HuH-7.5 (cell line): ENCODE measurements around the gene TSPAN15.
"Not testable (repeated sequence)": the region's sequence is repeated elsewhere in the genome, so short reads cannot be mapped to it uniquely, and the experiment has no call there.

Source experiments
- DNase-seq: peaks from one replicate; pipeline ENCODE4 v3.0.0; 2011; ENCODE audit warnings: low spot score

Gene TSPAN15

DNA sequence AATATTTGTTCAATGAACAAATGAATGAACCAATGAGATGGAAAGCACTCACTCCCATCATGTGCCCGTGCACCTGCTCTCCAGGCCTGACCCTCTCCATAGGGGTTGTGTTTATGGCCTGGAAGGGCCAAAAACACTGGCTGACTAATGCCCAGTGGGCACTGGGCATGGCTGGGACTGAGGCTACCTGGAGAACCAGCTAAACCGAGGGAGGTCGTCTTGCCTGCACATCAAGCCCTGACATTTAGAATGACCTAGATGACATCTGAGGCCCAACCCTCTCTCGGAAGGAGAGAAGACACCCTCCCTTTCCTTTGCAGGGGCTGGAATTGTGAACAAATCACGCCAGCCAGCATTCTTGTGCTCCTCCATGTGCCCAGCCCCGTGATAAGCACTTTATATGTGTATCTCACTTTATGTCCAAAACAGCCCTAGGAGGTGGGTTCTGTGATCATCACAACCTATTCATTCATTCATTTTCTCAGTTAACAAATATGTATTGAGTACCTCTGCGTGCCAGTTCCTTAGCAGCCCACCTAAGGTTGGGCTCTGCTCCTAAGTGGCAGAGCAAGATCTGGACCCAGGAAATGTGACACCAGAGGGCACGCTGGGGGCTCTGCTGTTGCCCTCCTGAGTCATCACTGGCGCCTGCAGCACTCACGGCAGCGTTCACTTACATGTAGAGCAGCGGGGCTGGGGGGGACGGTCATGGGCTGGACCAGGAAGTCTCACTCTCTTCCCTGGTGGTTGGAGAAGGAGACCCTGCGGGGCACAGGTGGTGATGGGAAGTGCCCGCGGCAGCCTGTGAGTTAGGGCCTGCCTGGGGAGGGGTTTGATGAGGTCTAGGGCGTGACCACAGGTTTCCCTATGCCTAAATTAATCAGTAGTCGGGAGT lies 52.0 kb downstream of the TSPAN15 start:
- no peak for DNase-seq

DNA sequence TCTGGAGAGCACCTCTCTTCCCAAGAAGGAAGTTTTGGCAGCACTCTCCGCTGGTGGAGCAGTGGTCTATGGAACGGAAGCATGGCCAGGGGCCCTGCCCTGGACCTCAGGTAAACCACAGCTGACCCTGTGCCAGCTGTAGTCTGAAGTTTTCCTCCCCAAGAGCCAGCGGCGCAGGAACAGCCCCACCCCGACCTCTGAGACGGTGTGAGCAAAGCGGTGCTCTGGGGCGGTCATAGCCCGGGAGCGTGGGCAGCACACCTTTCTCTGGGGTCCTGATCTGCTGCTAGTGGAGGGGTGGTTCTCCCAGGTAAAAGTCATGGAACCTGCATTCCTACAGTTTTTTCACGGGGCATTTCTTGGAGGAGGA lies 52.6 kb downstream of the TSPAN15 start:
- no peak for DNase-seq

- DNase-seq = no peak
These were observed 53.4 kb downstream of the TSPAN15 start for GRCh38 chr10:69504576-69505250.

DNA sequence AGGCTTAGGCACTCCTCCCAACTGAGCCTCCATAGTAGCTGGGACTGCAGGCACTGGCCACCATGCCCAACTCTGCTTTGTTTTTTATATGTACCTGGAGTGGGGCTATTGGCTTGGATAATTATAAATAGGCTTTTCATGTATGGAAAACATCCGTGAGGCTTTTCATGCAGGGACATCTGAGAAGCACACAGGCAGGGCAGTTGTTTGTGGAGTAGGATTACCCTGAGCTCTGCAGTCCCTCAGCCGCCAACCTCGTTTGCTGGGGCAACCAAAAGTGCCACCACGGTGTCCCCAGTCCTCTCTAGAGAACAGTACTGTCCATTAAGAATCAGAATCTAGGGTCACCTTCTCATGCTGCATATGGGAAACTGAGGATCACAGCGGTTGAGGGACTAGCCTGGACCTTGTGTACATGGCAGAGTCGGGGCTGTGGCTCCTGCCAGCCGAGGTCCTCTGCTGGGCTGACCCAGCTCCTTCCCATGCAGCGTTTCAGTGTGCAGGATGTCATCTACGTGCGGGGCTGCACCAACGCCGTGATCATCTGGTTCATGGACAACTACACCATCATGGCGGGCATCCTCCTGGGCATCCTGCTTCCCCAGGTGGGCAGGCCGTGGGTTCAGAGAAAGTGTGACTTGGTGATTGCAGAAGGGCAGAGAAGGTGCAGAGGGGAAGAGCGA lies 54.5 kb downstream of the TSPAN15 start:
- no peak for DNase-seq

GRCh38 chr10:69506487-69506833 lies 55.2 kb downstream of the TSPAN15 start:
- no peak for DNase-seq

- no peak for DNase-seq
These were observed 55.8 kb downstream of the TSPAN15 start for GRCh38 chr10:69506834-69507713.

GRCh38 chr10:69508738-69509340 lies 57.6 kb downstream of the TSPAN15 start:
- no peak for DNase-seq

DNA sequence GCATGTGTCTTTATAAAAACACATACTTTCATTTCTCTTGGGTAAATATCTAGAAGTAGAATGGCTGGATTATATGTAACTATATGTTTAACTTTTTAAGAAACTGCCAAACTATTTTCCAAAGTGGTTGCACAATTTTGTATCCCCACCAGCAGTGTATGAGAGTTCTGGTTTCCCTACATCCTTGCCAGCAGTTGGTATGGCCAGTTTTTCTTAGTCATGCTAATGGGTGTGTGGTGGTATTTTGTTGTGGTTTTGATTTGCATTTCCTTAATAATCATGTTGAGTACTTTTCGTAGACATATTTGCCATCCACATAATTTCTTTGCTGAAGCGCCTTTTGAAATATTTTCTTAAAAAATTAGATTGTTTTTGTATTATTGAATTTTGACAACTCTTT lies 61.6 kb downstream of the TSPAN15 start:
- DNase-seq = no peak

GRCh38 chr10:69513617-69514016 lies 62.4 kb downstream of the TSPAN15 start:
- no peak for DNase-seq

GRCh38 chr10:69515699-69516259 lies 64.5 kb downstream of the TSPAN15 start:
- peak; percentile 70 for DNase-seq

DNA sequence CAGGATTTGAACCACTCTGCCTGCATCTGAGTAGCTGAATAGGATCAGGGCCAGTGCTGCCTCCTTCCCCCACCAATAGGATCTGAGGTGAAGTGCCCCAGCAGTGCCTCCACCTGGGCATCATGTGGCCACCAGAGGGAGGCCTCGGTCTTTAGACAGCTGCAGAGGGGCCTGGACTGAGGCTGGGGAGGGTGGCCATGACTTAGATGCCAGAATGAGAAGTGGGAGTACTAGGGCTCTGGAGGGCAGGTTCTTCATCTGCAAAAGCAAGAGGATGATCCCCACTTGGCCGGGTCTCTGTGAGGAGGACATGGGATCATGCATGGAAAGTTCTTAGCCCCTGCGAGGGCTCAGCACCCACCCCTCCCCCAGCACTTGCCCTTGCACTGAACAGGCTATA lies 65.1 kb downstream of the TSPAN15 start:
- no peak for DNase-seq

DNA sequence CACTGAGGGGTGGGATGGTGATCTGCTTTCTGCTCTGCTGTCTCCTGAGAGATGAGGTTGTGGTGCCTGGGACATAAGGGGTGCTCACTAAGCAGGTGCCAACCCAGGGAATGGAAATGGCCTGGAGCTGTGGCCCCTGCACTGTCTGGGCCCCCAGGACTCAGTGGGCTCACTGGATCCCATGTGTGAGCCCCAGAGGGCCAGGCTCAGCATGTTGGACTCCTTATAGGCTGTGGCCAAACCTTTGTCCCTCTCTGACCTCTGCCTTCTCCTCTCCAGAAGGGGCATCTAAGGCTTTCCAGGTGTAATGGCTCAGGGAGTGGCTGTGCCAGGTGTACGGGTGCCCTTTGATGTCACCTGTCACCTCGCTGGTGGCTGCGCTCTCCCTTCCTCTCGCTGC lies 65.5 kb downstream of the TSPAN15 start:
- DNase-seq = no peak

DNA sequence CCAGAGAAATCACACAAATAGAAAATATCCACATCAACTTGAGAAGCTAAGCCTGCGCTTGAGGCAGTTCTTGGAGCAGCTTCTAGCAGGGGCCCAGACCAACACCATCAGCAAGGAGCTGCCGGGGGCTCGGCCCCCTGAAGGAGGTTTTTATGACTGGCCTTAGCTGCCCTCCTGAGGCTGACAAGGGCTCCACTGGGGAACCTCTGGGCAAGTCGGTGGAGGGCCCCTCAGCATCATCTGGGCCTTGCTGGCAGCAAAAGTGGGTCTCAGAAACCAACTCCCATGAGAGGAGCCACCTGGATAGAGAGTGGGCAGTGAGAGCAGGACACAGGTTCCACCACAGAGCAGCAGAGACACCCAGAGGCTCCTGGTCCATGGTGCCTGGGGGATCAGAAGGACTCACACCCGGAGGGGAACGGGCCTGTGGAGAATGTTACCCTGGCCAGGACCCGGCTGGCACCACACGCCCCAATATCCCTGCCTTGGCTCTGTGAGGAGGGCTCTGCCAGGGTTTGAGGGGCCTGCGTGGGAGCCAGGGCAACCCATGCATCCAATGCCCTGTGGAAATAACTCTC lies 66.1 kb downstream of the TSPAN15 start:
- DNase-seq = no peak

GRCh38 chr10:69527961-69528360 lies 76.7 kb downstream of the TSPAN15 start:
- DNase-seq = no peak

- no peak for DNase-seq
These were observed 82.4 kb downstream of the TSPAN15 start for GRCh38 chr10:69533658-69534057.

DNA sequence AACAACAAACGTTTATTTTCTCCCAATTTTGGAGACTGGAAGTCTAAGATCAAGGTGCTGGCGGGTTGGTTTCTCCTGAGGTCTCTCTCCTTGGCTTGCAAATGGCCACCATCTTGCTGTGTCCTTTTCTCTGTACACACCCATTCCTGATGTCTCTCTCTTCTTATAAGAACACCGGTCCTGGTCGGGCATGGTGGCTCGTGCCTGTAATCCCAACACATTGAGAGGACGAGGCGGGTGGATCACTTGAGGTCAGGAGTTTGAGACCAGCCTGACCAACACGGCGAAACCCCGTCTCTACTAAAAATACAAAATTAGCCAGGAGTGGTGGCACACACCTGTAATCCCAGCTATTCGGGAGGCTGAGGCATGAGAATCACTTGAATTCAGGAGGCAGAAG lies 85.3 kb downstream of the TSPAN15 start:
- not testable (repeated sequence) for DNase-seq

DNA sequence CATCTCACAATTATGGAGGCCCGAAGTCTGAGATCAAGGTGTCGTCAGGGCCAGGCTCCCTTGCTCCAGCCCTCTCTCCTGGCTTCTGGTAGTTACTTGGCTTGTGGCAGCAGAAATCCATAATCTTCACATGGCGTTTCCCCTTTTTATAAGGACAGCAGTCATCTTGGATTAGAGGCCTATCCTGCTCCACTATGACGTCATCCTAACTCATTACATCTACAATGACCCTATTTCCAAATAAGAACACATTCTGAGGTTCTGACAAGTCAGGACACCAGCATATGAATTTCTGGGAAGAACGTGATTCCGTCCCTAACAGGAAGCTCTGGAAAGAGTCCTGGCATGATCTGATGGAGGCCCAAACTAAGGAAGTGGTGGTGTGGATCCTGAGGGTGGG lies 86.2 kb downstream of the TSPAN15 start:
- DNase-seq = no peak

DNA sequence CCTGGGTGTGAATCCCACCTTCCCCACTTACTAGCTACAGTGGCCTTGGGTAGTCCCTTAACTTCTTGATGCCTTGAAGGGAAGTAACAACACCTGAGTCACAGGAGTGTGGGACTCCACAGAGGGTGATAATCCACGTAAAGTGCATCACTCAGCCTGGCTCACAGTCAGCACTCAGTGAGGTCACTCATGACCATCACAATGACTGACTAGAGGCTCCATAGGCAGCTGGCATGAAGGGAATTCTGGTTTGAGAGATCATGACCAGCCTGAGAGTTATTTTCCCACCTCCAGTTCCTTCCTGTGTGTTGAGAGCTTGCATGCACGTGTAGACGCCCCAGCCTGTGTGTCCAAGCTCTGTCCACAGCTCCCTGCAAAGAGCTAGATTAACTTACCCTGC lies 87.2 kb downstream of the TSPAN15 start:
- no peak for DNase-seq

GRCh38 chr10:69541463-69541862 lies 90.2 kb downstream of the TSPAN15 start:
- DNase-seq = no peak

DNA sequence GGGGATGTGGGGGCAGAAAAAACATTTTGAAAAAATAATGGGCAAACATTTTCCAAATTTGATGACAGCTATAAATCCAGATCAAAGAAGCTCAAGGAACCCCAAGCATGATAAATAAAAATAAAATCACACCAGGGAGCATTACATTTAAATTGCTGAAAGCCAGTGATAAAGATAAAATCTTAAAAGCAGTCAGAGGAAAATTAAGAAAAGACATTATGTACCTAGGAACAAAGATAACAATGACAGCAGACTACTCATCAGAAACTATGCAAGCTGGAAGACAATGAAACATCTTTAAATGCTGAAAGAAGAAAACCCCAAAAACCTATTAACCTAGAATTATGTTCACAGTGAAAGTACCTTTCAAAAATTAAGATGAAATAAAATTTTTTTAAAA lies 98.7 kb downstream of the TSPAN15 start:
- no peak for DNase-seq

DNA sequence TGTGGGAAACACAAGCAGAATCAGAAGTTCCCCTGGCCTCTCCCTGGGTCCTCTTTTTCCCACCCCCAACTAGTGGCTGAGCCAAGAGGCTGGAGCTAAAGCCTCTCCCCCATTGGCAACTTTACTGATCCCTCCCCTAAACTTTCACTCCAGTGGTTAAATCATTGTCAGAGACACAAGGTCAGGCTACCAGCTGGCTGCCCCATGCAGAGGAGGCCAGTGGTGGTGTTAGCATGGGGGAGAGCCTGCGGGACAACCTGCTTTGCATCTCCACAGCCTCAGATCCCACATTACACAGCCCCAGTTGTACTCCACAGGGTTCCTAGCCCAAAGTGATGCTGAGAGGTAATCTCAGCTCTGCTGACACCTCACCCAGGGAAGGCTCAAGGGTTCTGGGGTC lies 101.0 kb downstream of the TSPAN15 start:
- no peak for DNase-seq
